ENCODE results near the gene LSM7.
"Not testable (repeated sequence)": the region's sequence is repeated elsewhere in the genome, so short reads cannot be mapped to it uniquely, and the experiment has no call there.

The LSM7 gene

DNA sequence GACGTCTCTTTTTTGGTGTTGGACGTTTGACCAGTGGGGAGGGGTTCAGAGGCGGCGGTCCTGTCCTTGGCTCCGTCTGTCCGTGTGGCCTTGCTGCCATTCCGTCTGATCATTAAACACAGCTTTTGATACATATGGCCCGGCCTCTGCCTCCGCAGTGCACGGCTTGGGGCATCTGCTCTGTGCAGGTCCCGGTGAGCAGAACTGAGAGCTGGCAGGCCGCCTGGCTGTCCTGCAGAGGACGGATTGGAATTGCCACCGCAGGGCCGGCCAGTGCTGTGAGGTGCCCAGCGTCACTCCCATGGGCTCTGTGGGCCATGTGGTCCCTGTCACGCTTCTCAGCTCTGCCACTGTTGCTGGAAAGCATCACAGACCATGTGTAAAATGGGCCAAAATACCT, 26.3 kb upstream of the LSM7 start:
- DNase-seq: no peak

DNA sequence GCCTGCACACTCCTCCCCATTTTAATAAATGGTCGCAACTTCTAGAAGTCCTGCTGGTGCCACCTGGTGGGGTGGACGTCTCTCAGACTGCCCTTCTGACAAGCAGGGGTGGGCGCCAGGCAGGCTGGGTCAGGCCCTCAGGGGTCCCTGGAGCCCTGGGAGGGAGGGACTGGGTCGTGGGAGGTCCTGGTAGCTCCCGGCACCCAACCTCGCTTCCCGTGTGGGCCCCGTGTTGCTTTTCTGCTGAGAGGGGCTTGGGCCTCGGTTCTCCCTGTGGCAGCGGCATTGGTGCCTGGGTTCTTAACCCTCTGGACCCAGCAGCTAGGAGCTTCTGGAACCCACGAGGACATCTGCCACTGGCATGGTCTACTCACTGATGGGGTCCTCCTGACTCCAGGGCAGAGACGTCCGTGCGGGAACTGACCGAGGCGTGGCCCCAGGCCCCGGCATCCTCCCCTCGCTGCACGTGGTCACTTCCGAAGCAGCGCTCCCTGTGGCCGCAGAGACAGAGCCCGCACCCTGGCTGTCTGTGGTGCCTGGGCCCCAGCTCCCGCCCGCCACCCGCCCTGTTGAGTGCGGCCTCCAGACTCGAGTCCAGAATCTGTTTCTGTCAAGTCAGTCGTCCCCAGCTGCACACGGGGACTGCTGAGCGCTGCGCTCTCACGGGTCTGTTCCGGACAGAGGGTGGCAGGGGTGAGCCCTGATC, 25.7 kb upstream of the LSM7 start:
- no peak for DNase-seq

DNA sequence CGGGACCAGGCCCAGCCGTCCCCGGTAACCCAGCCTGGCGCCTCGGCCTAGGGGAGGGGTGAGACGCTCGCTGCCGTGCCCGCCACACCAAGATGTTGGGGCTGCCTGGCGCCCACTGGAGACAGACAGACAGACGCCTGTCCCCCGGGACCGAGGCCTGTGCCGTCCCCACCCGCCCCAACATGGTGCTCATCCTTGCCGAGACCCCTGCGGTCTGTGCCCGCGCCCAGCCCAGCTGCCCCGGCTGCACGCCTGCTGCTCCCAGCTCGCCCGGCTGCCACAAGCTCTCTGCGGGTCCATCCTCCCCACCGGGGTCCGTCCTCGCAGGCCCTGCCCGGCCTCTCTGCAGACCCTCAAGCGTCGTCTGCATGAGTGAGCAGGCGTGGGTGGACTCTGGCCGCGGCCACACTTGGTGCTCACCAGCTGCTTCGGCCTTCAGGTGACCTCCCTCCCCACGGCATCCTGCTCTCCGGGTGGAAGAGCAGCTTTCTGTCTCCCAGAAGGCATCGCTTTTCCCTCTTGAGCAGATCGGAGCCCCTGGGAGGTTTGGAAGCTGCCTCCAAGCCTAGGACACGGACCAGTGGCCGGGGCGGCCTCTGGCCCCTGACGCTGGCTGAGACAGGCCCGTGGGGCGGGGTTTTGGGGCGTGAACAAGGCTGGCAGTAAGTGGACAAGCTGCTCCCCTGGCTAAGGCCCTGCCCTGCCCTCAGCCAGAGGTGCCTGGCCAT, 24.9 kb upstream of the LSM7 start:
- DNase-seq: no peak

DNA sequence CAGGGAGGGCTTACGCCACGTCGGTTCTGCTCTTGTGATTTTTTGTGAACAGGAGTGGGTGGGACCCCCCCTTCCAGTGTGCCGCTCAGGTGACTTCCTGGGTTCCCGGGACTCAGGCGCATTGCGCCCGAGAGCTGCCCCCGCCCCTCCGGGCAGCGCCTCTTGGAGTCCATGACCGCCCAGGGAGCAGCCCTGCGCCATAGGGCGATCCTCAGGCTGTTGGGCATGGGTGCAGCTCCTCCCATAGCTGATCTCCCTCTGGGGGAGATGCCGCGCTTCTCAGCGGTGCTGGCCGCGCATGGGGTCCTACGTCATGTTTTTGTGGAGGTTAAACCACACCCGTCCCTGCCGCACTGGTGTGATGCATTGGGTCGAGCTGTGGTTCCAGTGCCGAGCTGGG, 23.7 kb upstream of the LSM7 start:
- no peak for DNase-seq

DNA sequence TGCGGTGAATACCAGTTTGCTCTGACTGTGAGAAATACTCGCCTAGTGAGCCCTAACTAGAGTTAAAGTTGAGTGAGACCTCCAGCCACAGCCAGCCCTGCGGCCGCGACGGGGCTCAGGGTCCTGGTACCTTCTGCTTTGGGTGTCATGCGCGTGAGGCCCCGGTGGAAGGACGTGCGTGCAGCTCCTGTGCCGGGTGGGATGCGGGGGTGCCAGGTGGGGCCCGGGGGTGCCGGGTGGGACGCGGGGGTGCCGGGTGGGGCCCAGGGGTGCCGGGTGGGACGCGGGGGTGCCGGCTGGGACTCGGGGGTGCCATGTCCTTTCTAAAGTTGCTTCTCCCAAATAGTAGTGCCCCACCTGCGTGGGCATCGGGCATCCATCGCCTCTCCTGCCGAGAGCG, 23.2 kb upstream of the LSM7 start:
- DNase-seq: no peak

DNA sequence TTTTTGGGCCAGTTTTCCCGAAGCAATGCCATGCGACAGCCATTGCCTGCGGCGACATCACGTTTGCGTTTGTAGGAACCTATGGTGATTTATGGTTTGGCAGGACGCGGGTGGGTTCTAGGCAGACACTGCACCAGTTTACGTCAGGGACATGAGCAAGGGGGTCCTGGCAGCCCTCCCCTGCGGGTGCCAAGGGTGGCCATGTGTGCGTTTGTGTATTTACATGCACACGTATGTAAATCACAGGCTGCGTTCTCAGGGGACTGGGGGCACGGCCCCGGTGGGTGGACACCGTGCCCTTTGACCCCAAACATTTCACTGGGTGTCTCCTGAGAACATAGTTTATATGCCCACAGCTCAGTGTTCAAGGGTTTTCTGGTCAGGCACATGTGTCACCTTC, 22.3 kb upstream of the LSM7 start:
- no peak for DNase-seq

DNA sequence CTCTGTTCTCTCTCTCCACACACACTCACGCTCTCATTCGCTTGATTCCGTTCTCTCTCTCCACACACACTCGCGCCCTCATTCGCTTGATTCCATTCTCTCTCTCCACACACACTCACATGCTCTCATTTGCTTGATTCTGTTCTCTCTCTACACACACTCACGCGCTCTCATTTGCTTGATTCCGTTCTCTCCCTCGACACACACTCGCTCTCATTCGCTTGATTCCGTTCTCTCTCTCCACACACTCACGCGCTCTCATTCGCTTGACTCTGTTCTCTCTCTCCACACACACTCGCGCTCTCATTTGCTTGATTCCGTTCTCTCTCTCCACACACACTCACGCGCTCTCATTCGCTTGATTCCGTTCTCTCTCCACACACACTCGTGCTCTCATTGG, 21.4 kb upstream of the LSM7 start:
- DNase-seq: not testable (repeated sequence)

DNA sequence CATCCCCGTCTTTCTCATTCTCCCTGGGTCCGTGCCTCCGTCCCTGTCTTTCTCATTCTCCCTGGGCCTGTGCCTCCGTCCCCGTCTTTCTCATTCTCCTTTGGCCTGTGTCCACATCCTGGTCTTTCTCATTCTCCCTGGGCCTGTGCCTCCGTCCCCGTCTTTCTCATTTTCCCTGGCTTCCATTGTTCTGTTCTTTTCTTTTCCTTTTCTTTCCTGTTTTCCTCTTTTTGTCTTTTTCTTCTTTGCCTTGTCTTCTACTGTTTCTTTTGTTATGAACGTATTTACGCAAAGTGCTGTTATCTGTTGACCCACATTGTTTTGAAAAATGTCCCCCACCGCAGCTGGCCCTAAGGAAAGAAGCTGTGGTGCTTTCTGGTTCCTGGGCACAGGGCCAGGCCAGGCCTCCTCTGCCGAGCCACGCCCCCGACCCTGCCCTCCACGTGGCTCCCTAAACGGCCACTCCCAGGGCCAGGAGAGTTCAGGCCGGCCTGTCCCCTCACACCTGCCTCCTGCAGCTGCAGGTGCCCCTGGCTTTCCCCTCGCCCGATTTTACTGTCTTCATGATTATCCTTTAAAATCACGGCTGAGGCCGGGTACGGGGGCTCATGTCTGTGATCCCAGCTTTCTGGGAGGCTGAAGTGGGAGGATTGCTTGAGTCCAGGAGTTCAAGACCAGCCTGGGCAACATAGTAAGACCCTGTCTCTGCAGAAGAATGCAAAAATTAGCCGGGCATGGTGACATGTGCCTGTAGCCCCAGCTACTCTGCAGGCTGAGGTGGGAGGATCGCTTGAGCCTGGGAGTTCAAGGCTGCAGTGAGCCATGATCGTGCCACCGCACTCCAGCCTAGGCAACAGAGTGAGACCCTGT, 17.6 kb upstream of the LSM7 start:
- DNase-seq: no peak

DNA sequence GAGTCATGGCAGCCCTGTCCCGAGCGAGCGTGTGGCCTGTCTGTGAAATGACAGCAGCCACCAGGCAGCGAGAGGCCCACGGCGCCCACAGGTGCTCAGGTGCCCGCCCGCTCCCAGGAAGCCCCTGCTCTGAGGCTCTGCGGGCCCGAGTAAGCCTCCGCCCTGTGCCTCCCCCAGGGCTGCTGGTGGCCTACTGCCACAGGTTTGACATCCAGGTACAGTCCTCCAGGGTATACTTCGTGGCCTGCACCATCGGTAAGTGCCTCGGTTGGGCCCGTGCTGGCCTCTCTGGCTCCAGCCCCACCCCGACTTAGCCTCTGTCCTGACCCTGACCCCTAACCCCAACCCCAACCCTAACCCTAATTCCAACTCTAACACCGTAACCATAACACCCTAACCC, 16.7 kb upstream of the LSM7 start:
- DNase-seq: no peak

DNA sequence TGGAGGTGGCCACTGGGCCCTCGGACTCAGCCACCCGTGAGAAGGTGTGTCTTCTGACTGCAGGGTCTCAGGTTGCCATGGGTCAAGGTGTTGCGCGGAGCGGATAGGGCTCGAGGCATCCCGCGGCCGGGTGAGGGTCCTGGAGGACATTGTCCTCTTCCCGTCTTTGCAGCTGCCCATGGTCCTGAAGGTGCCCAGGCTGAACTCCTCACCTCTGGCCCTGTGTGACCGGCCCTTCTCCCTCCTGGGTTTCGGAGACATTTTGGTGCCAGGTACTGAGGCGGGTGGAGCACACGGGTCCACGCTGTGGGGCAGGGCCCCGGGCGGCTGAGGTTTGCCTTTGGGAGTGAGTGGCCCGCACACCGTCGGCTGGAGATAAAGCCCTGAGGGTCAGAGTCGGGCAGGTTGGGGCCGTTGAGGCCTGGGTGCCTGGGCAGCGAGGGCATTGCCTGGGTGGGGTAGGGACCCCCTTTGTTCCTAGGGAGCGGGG, 16.0 kb upstream of the LSM7 start:
- DNase-seq: no peak

DNA sequence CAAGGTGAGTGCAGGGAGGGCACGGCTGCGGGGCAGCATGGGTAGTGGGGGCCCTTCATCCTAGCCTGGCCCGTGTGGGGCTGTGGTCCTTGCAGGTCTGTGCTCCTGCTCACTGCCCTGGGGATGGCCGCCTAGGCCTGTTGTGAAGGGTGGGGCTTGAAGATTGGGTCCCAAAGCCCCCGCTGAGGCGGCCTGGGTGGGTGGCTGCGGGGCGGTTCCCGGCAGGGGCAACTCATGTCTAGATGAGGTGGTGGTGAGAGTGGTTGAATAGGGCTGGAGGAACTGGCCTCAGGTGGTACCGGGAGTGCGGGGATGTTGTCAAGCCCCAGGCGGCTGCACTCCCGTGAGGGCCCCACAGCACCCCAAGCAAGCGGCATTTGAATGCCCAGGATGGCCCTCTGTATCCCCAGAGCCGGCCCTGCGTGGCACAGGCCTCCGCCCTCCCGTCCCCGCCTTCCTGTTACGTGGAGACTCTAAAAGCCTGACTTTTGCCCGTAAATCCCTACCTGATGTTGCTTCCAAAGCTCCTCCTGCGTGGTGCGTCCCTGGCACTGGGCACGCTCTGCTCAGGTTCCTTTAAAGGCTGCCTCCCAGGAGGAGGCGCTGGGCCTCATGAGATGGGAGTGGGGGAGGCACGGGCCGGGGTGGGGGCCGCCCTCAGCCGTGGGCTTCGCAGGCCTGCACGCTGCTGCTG, 15.1 kb upstream of the LSM7 start:
- no peak for DNase-seq

DNA sequence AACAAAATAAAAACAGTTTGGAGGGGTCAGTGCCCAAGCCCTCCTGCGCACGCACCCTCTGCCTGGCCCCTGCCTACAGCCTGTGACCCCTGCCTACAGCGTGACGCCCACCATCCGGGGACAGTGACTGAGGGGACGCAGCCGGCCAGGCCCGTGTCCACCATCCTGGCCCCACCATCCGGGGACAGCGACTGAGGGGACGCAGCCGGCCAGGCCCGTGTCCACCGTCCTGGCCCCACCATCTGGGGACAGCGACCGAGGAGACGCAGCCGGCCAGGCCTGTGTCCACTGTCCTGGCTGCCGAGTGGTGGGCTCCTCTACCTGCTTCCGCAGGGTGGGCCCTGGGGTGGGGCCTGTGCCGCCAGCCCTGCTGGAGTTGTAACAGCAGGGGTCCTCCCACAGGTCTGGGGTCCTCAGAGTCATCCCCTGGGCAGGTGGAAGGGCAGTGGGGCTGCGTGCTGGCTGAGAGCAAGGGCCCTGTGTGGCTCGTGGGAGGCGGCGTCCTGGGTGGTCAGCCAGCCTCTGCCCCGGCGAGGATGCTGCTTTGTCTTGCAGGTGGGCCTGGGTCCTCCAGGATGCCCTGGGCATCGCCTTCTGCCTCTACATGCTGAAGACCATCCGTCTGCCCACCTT, 14.4 kb upstream of the LSM7 start:
- no peak for DNase-seq

DNA sequence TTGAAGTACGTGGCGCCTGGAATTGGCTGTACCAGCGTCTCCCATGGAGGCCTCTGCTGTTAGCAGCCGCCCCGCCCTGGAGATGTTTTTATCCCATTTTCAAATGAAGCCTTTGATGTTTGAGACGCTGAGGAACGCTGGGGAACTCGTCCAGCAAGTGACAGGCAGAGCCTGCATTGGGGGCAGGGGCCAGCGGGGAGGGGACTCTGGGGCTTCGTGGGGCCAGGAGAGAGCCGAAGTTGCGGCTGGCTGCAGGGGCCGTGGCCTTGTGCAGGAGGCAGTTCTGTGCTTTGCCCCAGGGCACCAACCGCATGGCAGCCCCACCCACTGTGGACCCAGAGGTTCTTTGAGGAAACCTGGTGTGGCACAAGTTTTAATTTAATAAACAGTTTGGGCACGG, 13.6 kb upstream of the LSM7 start:
- no peak for DNase-seq

DNA sequence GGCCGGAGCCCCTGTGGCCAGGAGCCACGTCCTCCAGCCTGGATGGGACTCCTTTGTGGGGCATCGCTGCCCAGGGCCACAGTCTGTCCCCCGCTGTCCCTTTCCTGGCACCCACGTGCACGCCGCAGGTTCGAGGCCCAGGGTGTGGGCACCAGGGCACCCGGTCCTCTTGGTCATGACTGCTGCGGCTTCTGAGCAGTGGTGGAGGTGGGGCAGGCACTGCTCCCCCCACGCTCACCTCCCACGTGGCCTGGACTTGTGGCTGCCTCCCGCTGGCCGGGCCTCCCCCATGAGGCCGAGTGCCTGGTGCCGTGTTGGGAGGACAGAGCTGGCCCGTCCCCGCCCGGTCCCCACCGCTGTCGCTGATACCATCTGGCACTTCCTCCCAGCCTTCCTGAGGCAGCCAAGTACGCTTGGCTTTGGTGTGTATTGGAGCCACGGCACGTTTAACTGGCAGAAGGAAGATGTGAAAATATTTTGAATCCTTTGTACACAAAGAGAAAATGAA, 12.9 kb upstream of the LSM7 start:
- no peak for DNase-seq

DNA sequence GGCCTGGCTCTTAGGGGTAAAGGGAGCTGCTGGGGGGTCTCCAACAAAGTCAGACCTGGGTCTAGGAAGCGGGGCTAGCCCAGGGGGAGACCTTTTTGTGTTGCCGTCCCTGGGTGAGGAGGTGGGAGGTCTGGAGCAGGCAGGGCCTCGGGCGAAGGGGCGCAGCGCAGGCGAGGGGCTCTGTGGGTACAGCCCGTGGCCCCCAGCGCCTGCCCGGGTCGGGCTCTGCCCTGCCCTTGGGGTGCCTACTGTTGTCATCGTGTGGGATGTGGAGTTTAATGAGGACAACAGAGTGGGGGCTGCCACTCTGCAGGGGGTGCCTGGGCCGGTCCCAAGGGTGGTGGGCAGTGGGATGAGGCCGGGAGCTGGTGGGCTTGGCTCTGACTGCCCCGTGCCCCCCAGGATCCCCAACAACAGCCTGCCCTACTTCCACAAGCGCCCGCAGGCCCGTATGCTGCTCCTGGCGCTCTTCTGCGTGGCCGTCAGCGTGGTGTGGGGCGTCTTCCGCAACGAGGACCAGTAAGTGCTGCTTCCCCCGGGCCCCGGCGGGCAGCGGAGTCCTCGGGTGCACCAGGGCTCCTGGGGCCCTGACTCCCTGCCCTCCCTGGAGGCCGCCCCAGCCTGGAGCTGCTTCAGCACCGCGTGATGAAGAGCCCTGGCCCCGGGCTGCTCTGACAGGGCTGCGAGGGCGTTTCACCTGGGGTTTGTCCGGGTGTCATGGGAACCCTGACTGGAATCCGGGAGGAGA, 12.3 kb upstream of the LSM7 start:
- DNase-seq: no peak

DNA sequence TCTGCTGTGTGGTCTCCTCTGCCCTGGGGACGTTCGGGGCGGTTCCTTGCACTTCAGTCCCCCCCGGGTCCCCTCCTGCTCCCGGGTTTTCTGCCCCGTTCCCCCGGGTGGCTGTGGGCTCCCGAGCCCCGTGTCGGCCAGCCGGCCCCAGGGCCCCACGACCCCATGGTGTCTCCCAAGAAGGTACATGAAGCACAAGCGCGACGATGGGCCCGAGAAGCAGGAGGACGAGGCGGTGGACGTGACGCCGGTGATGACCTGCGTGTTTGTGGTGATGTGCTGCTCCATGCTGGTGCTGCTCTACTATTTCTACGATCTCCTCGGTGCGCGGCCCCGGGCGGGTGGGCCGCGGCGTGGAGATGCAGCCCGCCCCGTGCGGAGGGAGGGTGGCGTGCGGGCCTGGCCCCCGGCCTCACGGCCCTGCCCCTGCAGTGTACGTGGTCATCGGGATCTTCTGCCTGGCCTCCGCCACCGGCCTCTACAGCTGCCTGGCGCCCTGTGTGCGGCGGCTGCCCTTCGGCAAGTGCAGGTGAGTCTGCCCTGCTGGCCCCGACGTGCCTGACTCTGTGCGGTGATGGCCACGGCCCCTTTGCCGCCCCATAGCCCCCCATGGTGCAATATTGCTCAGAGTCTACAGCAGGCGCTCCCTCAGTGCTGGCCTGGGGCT, 11.4 kb upstream of the LSM7 start:
- DNase-seq: no peak

DNA sequence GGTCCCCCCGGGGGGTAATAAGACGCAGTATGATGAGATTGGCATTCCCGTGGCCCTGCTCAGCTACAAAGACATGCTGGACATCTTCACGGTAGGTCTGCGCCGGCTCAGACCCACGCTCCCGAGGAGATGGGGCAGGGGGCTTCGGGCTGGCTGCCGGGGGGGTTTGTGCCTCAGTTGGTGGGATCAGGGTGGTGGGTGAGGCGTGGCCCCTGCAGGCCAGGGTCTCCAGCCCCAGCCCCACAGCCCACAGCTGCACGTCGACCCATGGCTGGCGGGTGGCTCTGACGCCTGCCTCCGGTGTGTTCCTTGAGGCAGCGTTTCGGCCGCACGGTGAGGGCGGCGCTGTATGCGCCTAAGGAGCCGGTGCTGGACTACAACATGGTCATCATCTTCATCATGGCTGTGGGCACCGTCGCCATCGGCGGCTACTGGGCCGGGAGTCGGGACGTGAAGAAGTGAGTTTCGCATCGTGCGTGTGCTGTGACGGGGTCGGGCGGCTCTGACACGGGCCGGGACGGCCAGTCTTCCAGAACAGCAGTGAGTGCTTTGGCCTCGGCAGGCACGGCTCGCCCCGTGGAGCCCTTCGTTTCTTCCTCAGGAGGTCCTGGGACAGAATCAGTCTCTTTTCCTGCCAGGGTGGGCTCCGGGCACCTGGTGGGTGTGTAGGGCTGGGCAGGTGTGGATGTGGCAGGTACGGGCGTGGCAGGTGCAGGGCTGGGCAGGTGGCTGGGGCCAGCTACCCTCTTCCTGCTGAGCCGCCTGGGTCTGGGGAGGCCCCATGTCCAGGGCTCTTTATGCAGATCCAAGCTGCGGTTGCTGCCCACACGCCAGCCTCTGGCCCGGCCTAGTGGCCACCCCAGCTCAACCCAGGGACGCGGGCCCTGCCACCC, 10.6 kb upstream of the LSM7 start:
- no peak for DNase-seq

DNA sequence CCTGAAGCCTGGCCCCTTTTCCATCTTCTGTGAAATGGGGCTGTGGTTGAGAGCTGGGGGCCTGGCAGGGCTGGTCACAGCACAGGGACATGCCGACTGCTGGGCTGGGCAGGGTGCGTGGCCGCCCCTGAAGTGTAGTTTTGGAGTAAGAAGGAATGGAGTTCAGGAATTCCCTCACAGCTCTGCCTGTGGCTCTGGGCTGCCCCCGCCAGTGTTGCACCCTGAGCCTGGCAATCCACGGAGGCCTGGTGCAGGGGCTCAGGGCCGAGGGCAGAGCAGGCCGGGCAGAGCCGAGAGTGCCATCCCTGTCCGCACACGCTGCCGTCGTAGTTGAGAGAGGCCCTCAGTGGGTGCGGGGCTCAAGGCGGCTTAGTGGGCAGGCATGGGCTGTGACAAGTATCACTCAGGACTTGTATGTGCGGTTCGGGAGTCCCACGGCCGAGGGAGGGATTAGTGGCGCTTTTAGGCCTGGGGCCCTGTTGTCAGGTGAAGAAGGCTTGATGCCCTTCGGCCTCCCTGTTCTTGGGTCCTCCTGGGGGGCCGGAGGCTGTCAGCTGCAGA, 9.7 kb upstream of the LSM7 start:
- no peak for DNase-seq

DNA sequence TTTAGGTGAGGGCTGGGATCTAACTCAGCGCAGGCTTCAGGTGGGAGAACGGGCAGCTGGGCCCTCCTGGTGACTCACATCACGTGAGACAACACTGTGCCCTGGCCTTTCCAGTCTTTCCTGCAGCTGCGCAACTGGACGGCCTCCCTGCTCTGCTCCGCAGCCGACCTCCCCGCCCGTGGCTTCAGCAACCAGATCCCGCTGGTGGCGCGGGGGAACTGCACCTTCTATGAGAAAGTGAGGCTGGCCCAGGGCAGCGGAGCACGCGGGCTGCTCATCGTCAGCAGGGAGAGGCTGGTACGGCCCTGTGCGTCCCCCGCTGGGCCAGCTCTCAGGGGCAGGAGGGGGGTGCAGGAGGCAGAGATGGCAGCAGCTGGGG, 8.9 kb upstream of the LSM7 start:
- DNase-seq: no peak

Data from kidney glomerular epithelial cell (primary cell).